Left renal cortex interstitium (tissue), 4 donors: Measurements from ENCODE around the gene ARMC7. TPM values are rescaled to one million over a fixed set of nuclear protein-coding genes. Genes with fewer than 3 reads are reported as not detected.

ENCODE experiments used
- polyA plus RNA-seq, 4 donors: library from polyadenylated mRNA; unstranded; fragments of 120-200 nt; gene quantifications; one replicate each; pipeline ENCODE4 v1.2.1, GENCODE V29; 2013; ENCODE audit not compliant: insufficient read length in 4 of 4

Gene ARMC7
- polyA plus RNA-seq, 4 donors = 16.6 to 21.5 (median 17.4) TPM

Other genes starting within 250 kb of the ARMC7 start
- gene FDXR, start 237.0 kb upstream of the ARMC7 start, polyA plus RNA-seq = 10 to 100 TPM in 1 of 4 donors, 1 to 10 TPM in 3; 4.1 to 11.6 (median 9.2) TPM
- under 1 TPM; 0.38 to 0.52 (median 0.47) TPM for gene FADS6, start 216.3 kb upstream of the ARMC7 start, polyA plus RNA-seq
- gene USH1G, start 186.7 kb upstream of the ARMC7 start, polyA plus RNA-seq = under 1 TPM; 0.44 to 0.90 (median 0.75) TPM
- gene OTOP2, start 185.7 kb upstream of the ARMC7 start, polyA plus RNA-seq = not detected
- gene OTOP3, start 174.1 kb upstream of the ARMC7 start, polyA plus RNA-seq = not detected
- 10 to 100 TPM; 11.6 to 19.1 (median 13.5) TPM for gene HID1, start 137.2 kb upstream of the ARMC7 start, polyA plus RNA-seq
- gene CDR2L, start 122.3 kb upstream of the ARMC7 start, polyA plus RNA-seq = 10 to 100 TPM in 2 of 4 donors, 1 to 10 TPM in 2; 8.2 to 12.0 (median 10.0) TPM
- 10 to 100 TPM; 26.8 to 29.3 (median 27.7) TPM for gene MRPL58, start 97.3 kb upstream of the ARMC7 start, polyA plus RNA-seq
- 100 to 1,000 TPM; 281 to 356 (median 320) TPM for gene ATP5PD, start 63.0 kb upstream of the ARMC7 start, polyA plus RNA-seq
- gene KCTD2, start 62.7 kb upstream of the ARMC7 start, polyA plus RNA-seq = 10 to 100 TPM; 29.7 to 34.6 (median 33.9) TPM
- gene SLC16A5, start 22.0 kb upstream of the ARMC7 start, polyA plus RNA-seq = 10 to 100 TPM; 23.6 to 45.3 (median 33.4) TPM
- gene NT5C, start 21.8 kb downstream of the ARMC7 start, polyA plus RNA-seq = 10 to 100 TPM; 44.7 to 71.4 (median 61.9) TPM
- 100 to 1,000 TPM in 2 of 4 donors, 10 to 100 TPM in 2; 85.8 to 108 (median 93.7) TPM for gene JPT1, start 44.5 kb downstream of the ARMC7 start, polyA plus RNA-seq
- gene SUMO2, start 73.0 kb downstream of the ARMC7 start, polyA plus RNA-seq = 100 to 1,000 TPM; 626 to 750 (median 696) TPM
- 10 to 100 TPM; 58.8 to 78.9 (median 66.6) TPM for gene NUP85, start 95.7 kb downstream of the ARMC7 start, polyA plus RNA-seq
- gene GGA3, start 151.6 kb downstream of the ARMC7 start, polyA plus RNA-seq = 10 to 100 TPM; 33.5 to 48.1 (median 41.0) TPM
- 10 to 100 TPM; 70.7 to 86.9 (median 76.6) TPM for gene MRPS7, start 151.9 kb downstream of the ARMC7 start, polyA plus RNA-seq
- gene MIF4GD, start 161.3 kb downstream of the ARMC7 start, polyA plus RNA-seq = 10 to 100 TPM; 19.5 to 23.2 (median 22.1) TPM
- gene SLC25A19, start 179.5 kb downstream of the ARMC7 start, polyA plus RNA-seq = 10 to 100 TPM in 1 of 4 donors, 1 to 10 TPM in 3; 7.3 to 10.2 (median 7.9) TPM